ENCODE measurements around the gene SLC14A1.

Gene SLC14A1

GRCh38 chr18:45782662-45783061 lies 58.7 kb downstream of the SLC14A1 start:
- TF ChIP-seq GATA1 (IDR thresholded peaks at IDR 0.05; ENCODE audit: low read depth, low read length) = no peak
- no peak for TF ChIP-seq POLR2A (IDR thresholded peaks at IDR 0.05; ENCODE audit: low read length)
- no peak for DNase-seq

GRCh38 chr18:45783097-45784075 lies 59.4 kb downstream of the SLC14A1 start:
- TF ChIP-seq GATA1 (IDR thresholded peaks at IDR 0.05; ENCODE audit: low read depth, low read length) (no peak), POLR2A (IDR thresholded peaks at IDR 0.05; ENCODE audit: low read length) (no peak)
- no peak for DNase-seq

GRCh38 chr18:45785134-45785533 lies 61.2 kb downstream of the SLC14A1 start:
- DNase-seq = no peak
- TF ChIP-seq POLR2A (IDR thresholded peaks at IDR 0.05; ENCODE audit: low read length) (no peak), GATA1 (IDR thresholded peaks at IDR 0.05; ENCODE audit: low read depth, low read length) (no peak)

GRCh38 chr18:45786941-45787340 lies 63.0 kb downstream of the SLC14A1 start:
- no peak for DNase-seq
- no peak for TF ChIP-seq GATA1 (IDR thresholded peaks at IDR 0.05; ENCODE audit: low read depth, low read length)
- no peak for TF ChIP-seq POLR2A (IDR thresholded peaks at IDR 0.05; ENCODE audit: low read length)

- DNase-seq = no peak
- TF ChIP-seq POLR2A (IDR thresholded peaks at IDR 0.05; ENCODE audit: low read length) = no peak
- no peak for TF ChIP-seq GATA1 (IDR thresholded peaks at IDR 0.05; ENCODE audit: low read depth, low read length)
Measured at GRCh38 chr18:45787346-45787745, 63.4 kb downstream of the SLC14A1 start.

- no peak for DNase-seq
- TF ChIP-seq GATA1 (IDR thresholded peaks at IDR 0.05; ENCODE audit: low read depth, low read length) (no peak), POLR2A (IDR thresholded peaks at IDR 0.05; ENCODE audit: low read length) (no peak)
Measured at GRCh38 chr18:45788861-45789260, 64.9 kb downstream of the SLC14A1 start.

- TF ChIP-seq GATA1 (IDR thresholded peaks at IDR 0.05; ENCODE audit: low read depth, low read length) (no peak), POLR2A (IDR thresholded peaks at IDR 0.05; ENCODE audit: low read length) (no peak)
- peak in 1 of 2 experiments; percentile 44 for DNase-seq
Measured at GRCh38 chr18:45792506-45793263, 68.7 kb downstream of the SLC14A1 start.

- DNase-seq = no peak
- TF ChIP-seq POLR2A (IDR thresholded peaks at IDR 0.05; ENCODE audit: low read length) = no peak
- no peak for TF ChIP-seq GATA1 (IDR thresholded peaks at IDR 0.05; ENCODE audit: low read depth, low read length)
Measured at GRCh38 chr18:45793264-45793965, 69.4 kb downstream of the SLC14A1 start.

- DNase-seq = no peak
- TF ChIP-seq POLR2A (IDR thresholded peaks at IDR 0.05; ENCODE audit: low read length) (no peak), GATA1 (IDR thresholded peaks at IDR 0.05; ENCODE audit: low read depth, low read length) (no peak)
Measured at GRCh38 chr18:45801416-45802004, 77.5 kb downstream of the SLC14A1 start.
